HEK293 (cell line): ENCODE results near the gene OR2A5.

Experiments used
- CTCF ChIA-PET: fragments of 350-600 bp; formaldehyde crosslinking; extraction: SDS; loops from one replicate; lab custom pipeline; 2021; ENCODE audit warnings: antibody characterized with exemption; lab: Yijun Ruan, JAX
- POLR2A ChIA-PET: fragments of 300-600 bp; formaldehyde crosslinking; extraction: SDS; loops from one replicate; lab custom pipeline; 2020; ENCODE audit warnings: antibody characterized with exemption, inconsistent platforms; lab: Yijun Ruan, JAX
- H3K27ac ChIP-seq: fragments of 200-500 bp; sonication (Bioruptor generic); 2 replicates; pipeline ENCODE4 v1.5.1; 2014; ENCODE audit warnings: low read depth, low read length, control low read depth, inconsistent platforms; ENCODE audit errors: extremely low read depth
- H3K36me3 ChIP-seq, 2 experiments: fragments of 200-500 bp in 1 of 2; sonication (Bioruptor generic) in 1 of 2; 1 replicate in 1 of 2; 2 replicates in 1 of 2; pipeline ENCODE4 v1.5.1; 2014 to 2017; ENCODE audit warnings: inconsistent platforms in 2 of 2, low read length in 2 of 2; ENCODE audit not compliant: control insufficient read depth in 2 of 2, insufficient read depth in 1 of 2
- H3K4me1 ChIP-seq: fragments of 200-500 bp; sonication (Bioruptor generic); 2 replicates; pipeline ENCODE4 v1.5.1; 2014; ENCODE audit warnings: mild to moderate bottlenecking, low read length, inconsistent platforms; ENCODE audit not compliant: control insufficient read depth, insufficient read depth
- H3K4me3 ChIP-seq: 2 replicates; pipeline ENCODE4 v1.5.1; 2011; ENCODE audit warnings: low read depth, mild to moderate bottlenecking, control low read depth, low read length, moderate library complexity
- H3K9me3 ChIP-seq: fragments of 200-500 bp; sonication (Bioruptor generic); 2 replicates; pipeline ENCODE4 v1.5.1; 2014; ENCODE audit warnings: low read depth, low read length, inconsistent platforms; ENCODE audit not compliant: control insufficient read depth, insufficient read depth
- BCL6B ChIP-seq: fragments of 450-650 bp; formaldehyde crosslinking; IDR thresholded peaks from 2 replicates; pipeline ENCODE4 v1.5.1; 2017; ENCODE audit warnings: missing biosample characterization, missing genetic modification characterization
- CTCF ChIP-seq: fragments of 450-650 bp; formaldehyde crosslinking; IDR thresholded peaks from 2 replicates; pipeline ENCODE4 v1.5.1; 2016; ENCODE audit warnings: missing biosample characterization, missing genetic modification characterization
- GLI4 ChIP-seq: fragments of 450-650 bp; formaldehyde crosslinking; IDR thresholded peaks from 2 replicates; pipeline ENCODE4 v1.5.1; 2016; ENCODE audit warnings: missing biosample characterization, missing genetic modification characterization
- HIC1 ChIP-seq: fragments of 450-650 bp; formaldehyde crosslinking; IDR thresholded peaks from 2 replicates; pipeline ENCODE4 v1.5.1; 2016; ENCODE audit warnings: missing biosample characterization, missing genetic modification characterization
- HOXA7 ChIP-seq: sonication (generic); formaldehyde crosslinking; IDR thresholded peaks from 2 replicates; pipeline ENCODE4 v1.8.1; 2022; ENCODE audit warnings: missing genetic modification reagents, borderline replicate concordance
- HOXC10 ChIP-seq: sonication (generic); formaldehyde crosslinking; IDR thresholded peaks from 2 replicates; pipeline ENCODE4 v1.8.1; 2023; ENCODE audit warnings: mild to moderate bottlenecking, missing genetic modification reagents
- SETDB1 ChIP-seq: IDR thresholded peaks from one replicate; pipeline ENCODE4 v1.6.1; 2017; ENCODE audit warnings: mild to moderate bottlenecking, low read length, moderate library complexity, mixed read lengths; ENCODE audit not compliant: insufficient read length
- SP2 ChIP-seq: fragments of 450-650 bp; formaldehyde crosslinking; IDR thresholded peaks from 2 replicates; pipeline ENCODE4 v1.5.1; 2016; ENCODE audit warnings: missing biosample characterization, missing genetic modification characterization
- ZBTB20 ChIP-seq: fragments of 450-650 bp; formaldehyde crosslinking; IDR thresholded peaks from 2 replicates; pipeline ENCODE4 v1.5.1; 2016; ENCODE audit warnings: missing biosample characterization, missing genetic modification characterization
- ZBTB26 ChIP-seq: fragments of 450-650 bp; formaldehyde crosslinking; optimal IDR thresholded peaks from 2 replicates; pipeline ENCODE3; 2016; ENCODE audit warnings: missing biosample characterization, mild to moderate bottlenecking, missing genetic modification characterization
- ZBTB7A ChIP-seq: fragments of 450-650 bp; formaldehyde crosslinking; IDR thresholded peaks from 2 replicates; pipeline ENCODE4 v1.5.1; 2016; ENCODE audit warnings: low read depth, missing biosample characterization, missing genetic modification characterization
- ZEB2 ChIP-seq: fragments of 450-650 bp; formaldehyde crosslinking; IDR thresholded peaks from 2 replicates; pipeline ENCODE4 v1.5.1; 2016; ENCODE audit warnings: missing biosample characterization, missing genetic modification characterization
- ZNF174 ChIP-seq: fragments of 450-650 bp; formaldehyde crosslinking; IDR thresholded peaks from 2 replicates; pipeline ENCODE4 v1.5.0; 2017; ENCODE audit warnings: missing biosample characterization, mild to moderate bottlenecking, missing genetic modification characterization
- ZNF211 ChIP-seq: fragments of 450-650 bp; formaldehyde crosslinking; IDR thresholded peaks from 2 replicates; pipeline ENCODE4 v1.5.1; 2016; ENCODE audit warnings: low read depth, missing biosample characterization, missing genetic modification characterization
- ZNF26 ChIP-seq: fragments of 450-650 bp; formaldehyde crosslinking; IDR thresholded peaks from 2 replicates; pipeline ENCODE4 v1.5.1; 2016; ENCODE audit warnings: missing biosample characterization, missing genetic modification characterization
- ZNF266 ChIP-seq: fragments of 450-650 bp; formaldehyde crosslinking; IDR thresholded peaks from 2 replicates; pipeline ENCODE4 v1.5.1; 2016; ENCODE audit warnings: missing biosample characterization, missing genetic modification characterization, low read depth
- ZNF449 ChIP-seq: fragments of 450-650 bp; formaldehyde crosslinking; IDR thresholded peaks from 2 replicates; pipeline ENCODE4 v1.5.1; 2017; ENCODE audit warnings: missing biosample characterization, mild to moderate bottlenecking, missing genetic modification characterization, moderate library complexity
- ZNF518A ChIP-seq: fragments of 450-650 bp; formaldehyde crosslinking; conservative IDR thresholded peaks from 2 replicates; pipeline ENCODE4 v1.5.1; 2016; ENCODE audit warnings: low read depth, missing biosample characterization, missing genetic modification characterization
- ZNF544 ChIP-seq: fragments of 450-650 bp; formaldehyde crosslinking; IDR thresholded peaks from 2 replicates; pipeline ENCODE4 v1.5.0; 2017; ENCODE audit warnings: missing biosample characterization, missing genetic modification characterization
- ZNF555 ChIP-seq: fragments of 450-650 bp; formaldehyde crosslinking; conservative IDR thresholded peaks from 2 replicates; pipeline ENCODE4 v1.5.1; 2017; ENCODE audit warnings: missing biosample characterization, mild to moderate bottlenecking, missing genetic modification characterization, inconsistent platforms
- ZNF585B ChIP-seq: fragments of 450-650 bp; formaldehyde crosslinking; IDR thresholded peaks from 2 replicates; pipeline ENCODE4 v1.5.1; 2016; ENCODE audit warnings: missing biosample characterization, missing genetic modification characterization
- ZNF624 ChIP-seq: fragments of 450-650 bp; formaldehyde crosslinking; IDR thresholded peaks from 2 replicates; pipeline ENCODE4 v1.5.1; 2017; ENCODE audit warnings: missing biosample characterization, missing genetic modification characterization
- ZNF660 ChIP-seq: fragments of 450-650 bp; IDR thresholded peaks from 2 replicates; pipeline ENCODE4 v1.5.1; 2018; ENCODE audit warnings: missing biosample characterization, mild to moderate bottlenecking, missing genetic modification characterization
- ZXDB ChIP-seq: fragments of 450-650 bp; formaldehyde crosslinking; IDR thresholded peaks from 2 replicates; pipeline ENCODE4 v1.5.1; 2016; ENCODE audit warnings: missing biosample characterization, missing genetic modification characterization

Gene OR2A5

GRCh38 chr7:144006692-144007042, 42.1 kb upstream of the OR2A5 start (continued):
- TF ChIP-seq ZBTB26 (tag by site-specific recombination), result no peak
- TF ChIP-seq ZNF211, result no peak
- TF ChIP-seq ZNF174 (tag by site-specific recombination), result no peak
- no peak for TF ChIP-seq ZNF266 (tag by site-specific recombination)
- TF ChIP-seq ZNF624, result no peak
- TF ChIP-seq HOXA7 (CRISPR knock-in tag), result no peak
- no peak for TF ChIP-seq ZNF449 (tag by site-specific recombination)
- TF ChIP-seq, all 188 proteins: peak for 0

GRCh38 chr7:144009361-144009760, 39.4 kb upstream of the OR2A5 start:
- ChIA-PET POLR2A (no interaction called here), CTCF (no interaction called here)

More at GRCh38 chr7:144009361-144009760, 39.4 kb upstream of the OR2A5 start:
- no peak for TF ChIP-seq ZNF544 (tag by site-specific recombination)
- no peak for TF ChIP-seq ZNF518A (tag by site-specific recombination)
- no peak for TF ChIP-seq ZBTB20 (tag by site-specific recombination)
- peak; percentile 65 for TF ChIP-seq SETDB1
- no peak for TF ChIP-seq HOXC10 (CRISPR knock-in tag)
- no peak for TF ChIP-seq ZNF660 (tag by site-specific recombination)
- no peak for TF ChIP-seq BCL6B (tag by site-specific recombination)
- TF ChIP-seq ZNF585B (tag by site-specific recombination), result peak; percentile 89
- TF ChIP-seq ZNF555, result no peak
- TF ChIP-seq HIC1 (tag by site-specific recombination), result no peak
- no peak for TF ChIP-seq ZEB2
- TF ChIP-seq ZNF26 (tag by site-specific recombination), result no peak
- TF ChIP-seq GLI4 (tag by site-specific recombination), result no peak
- TF ChIP-seq ZBTB7A (tag by site-specific recombination), result no peak
- no peak for TF ChIP-seq ZXDB (tag by site-specific recombination)
- TF ChIP-seq SP2 (tag by site-specific recombination), result no peak
- TF ChIP-seq CTCF (tag by site-specific recombination), result no peak
- Histone ChIP-seq H3K9me3 (no peaks in the 10 kb centered on the region), H3K36me3 (no peaks in the 10 kb centered on the region), H3K27ac (no peak overlapping the region), H3K4me1 (no peaks in the 10 kb centered on the region), H3K4me3 (no peak overlapping the region)
